GM12878 (cell line): ENCODE results near the gene IFNLR1. TPM values are rescaled to one million over a fixed set of nuclear protein-coding genes. Genes with fewer than 3 reads are reported as not detected.

ENCODE experiments used
- ATAC-seq: fragments of 200-7000 bp; cut with Tn5 transposase; 3 replicates; pipeline ENCODE4 v1.9.1; 2020; ENCODE audit warnings: mild to moderate bottlenecking, moderate library complexity
- BruUV-seq: library from RNA; stranded (reverse); fragments of 400-500 nt; replicated peaks from 2 replicates; lab custom pipeline; 2021; lab: Mats Ljungman, UMichigan
- CTCF ChIA-PET: fragments of 300-600 bp; sonication (Branson Sonifier 250); formaldehyde crosslinking; extraction: SDS; loops from one replicate; lab custom pipeline; 2021; ENCODE audit warnings: inconsistent platforms; lab: Yijun Ruan, JAX
- POLR2A ChIA-PET: fragments of 350-600 bp; formaldehyde crosslinking; extraction: SDS; loops from one replicate; lab custom pipeline; 2021; ENCODE audit warnings: inconsistent platforms; lab: Charles Lee
- RAD21 ChIA-PET: fragments of 300-600 bp; sonication (Branson Sonifier 250); formaldehyde crosslinking; loops from one replicate; lab custom pipeline; 2023; ENCODE audit warnings: antibody characterized with exemption; ENCODE audit not compliant: unreplicated experiment; lab: Charles Lee
- SMC1A ChIA-PET: fragments of 300-600 bp; sonication (Branson Sonifier 250); formaldehyde crosslinking; loops from one replicate; lab custom pipeline; 2023; ENCODE audit not compliant: unreplicated experiment, uncharacterized antibody; lab: Charles Lee
- DNase-seq: peaks from one replicate; pipeline ENCODE4 v3.0.0-alpha.2; 2011; ENCODE audit warnings: low read depth, low spot score
- FAIRE-seq: peaks from 3 replicates; lab custom pipeline; 2011; peaks lifted over from hg19 to GRCh38; lab: Jason Lieb, UNC
- H2AFZ ChIP-seq: 2 replicates; pipeline ENCODE4 v1.6.0; 2011; ENCODE audit warnings: low read depth, low read length, control low read depth; ENCODE audit not compliant: control insufficient read depth
- H3K27ac ChIP-seq: 2 replicates; pipeline ENCODE4 v1.5.1; 2011; ENCODE audit warnings: control low read depth; ENCODE audit not compliant: control insufficient read depth, insufficient read depth
- H3K27me3 ChIP-seq, 2 experiments: replicated peaks in 1 of 2; 2 replicates each; pipeline versions ENCODE4 v1.6.0 to v1.6.1; 2011; ENCODE audit warnings: low read length in 1 of 2; ENCODE audit not compliant: control insufficient read depth in 2 of 2, insufficient read depth in 2 of 2
- H3K36me3 ChIP-seq, 2 experiments: 2 replicates each; pipeline ENCODE4 v1.5.1; 2011; ENCODE audit warnings: low read length in 1 of 2; ENCODE audit not compliant: control insufficient read depth in 2 of 2, insufficient read depth in 2 of 2
- H3K4me1 ChIP-seq: 2 replicates; pipeline ENCODE4 v1.6.1; 2011; ENCODE audit warnings: mild to moderate bottlenecking, low read length, moderate library complexity, mixed read lengths; ENCODE audit not compliant: control insufficient read depth, insufficient read depth
- H3K4me2 ChIP-seq: 2 replicates; pipeline ENCODE4 v1.6.0; 2011; ENCODE audit warnings: control low read depth; ENCODE audit not compliant: control insufficient read depth, insufficient read depth
- H3K4me3 ChIP-seq: fragments of 200-600 bp; sonication (generic); 2 replicates; pipeline ENCODE4 v1.5.1; 2016
- H3K79me2 ChIP-seq: 2 replicates; pipeline ENCODE4 v1.6.0; 2011; ENCODE audit warnings: low read length; ENCODE audit not compliant: control insufficient read depth, insufficient read depth
- H3K9ac ChIP-seq: 2 replicates; pipeline ENCODE4 v1.8.0; 2011; ENCODE audit warnings: low read length, control low read depth, mixed read lengths; ENCODE audit not compliant: control insufficient read depth, insufficient read depth
- H3K9me3 ChIP-seq: replicated peaks from 3 replicates; pipeline ENCODE4 v1.5.1; 2011; ENCODE audit warnings: mild to moderate bottlenecking, low read length; ENCODE audit not compliant: control insufficient read depth, insufficient read depth
- H4K20me1 ChIP-seq: 2 replicates; pipeline ENCODE4 v1.6.0; 2011; ENCODE audit not compliant: control insufficient read depth, insufficient read depth
- CBX5 ChIP-seq: sonication (generic); IDR thresholded peaks from 2 replicates; pipeline ENCODE4 v1.6.1; 2016; ENCODE audit warnings: low read depth, moderate library complexity, mild to moderate bottlenecking, inconsistent platforms
- IKZF1 ChIP-seq: fragments of 450-650 bp; conservative IDR thresholded peaks from 2 replicates; pipeline ENCODE4 v1.6.1; 2017; ENCODE audit warnings: antibody characterized with exemption, mild to moderate bottlenecking
- LARP7 ChIP-seq: fragments of 450-650 bp; IDR thresholded peaks from 2 replicates; pipeline ENCODE4 v1.6.1; 2017; ENCODE audit warnings: mild to moderate bottlenecking
- MTA2 ChIP-seq: fragments of 450-650 bp; IDR thresholded peaks from 2 replicates; pipeline ENCODE4 v1.6.1; 2016; ENCODE audit warnings: low read depth, mild to moderate bottlenecking, moderate library complexity
- MXI1 ChIP-seq: fragments of 150-350 bp; IDR thresholded peaks from 2 replicates; pipeline ENCODE4 v1.6.1; 2011; ENCODE audit warnings: low read depth, mild to moderate bottlenecking, inconsistent platforms, low read length, improper control_type of control experiment
- NFXL1 ChIP-seq: fragments of 450-650 bp; IDR thresholded peaks from 2 replicates; pipeline ENCODE4 v1.6.1; 2017; ENCODE audit warnings: antibody characterized with exemption, mild to moderate bottlenecking, borderline replicate concordance
- NFYA ChIP-seq: IDR thresholded peaks from 2 replicates; pipeline ENCODE4 v1.6.1; 2011; ENCODE audit warnings: low read depth, mild to moderate bottlenecking, low read length, improper control_type of control experiment, borderline replicate concordance
- POLR2A ChIP-seq: IDR thresholded peaks from 2 replicates; pipeline ENCODE4 v1.6.1; 2011; ENCODE audit warnings: low read depth, mild to moderate bottlenecking, low read length
- STAT1 ChIP-seq: fragments of 450-650 bp; conservative IDR thresholded peaks from 2 replicates; pipeline ENCODE4 v1.6.1; 2014; ENCODE audit warnings: antibody characterized with exemption, mild to moderate bottlenecking
- TARDBP ChIP-seq: IDR thresholded peaks from 2 replicates; pipeline ENCODE4 v1.6.1; 2016; ENCODE audit warnings: borderline replicate concordance
- TCF7 ChIP-seq: IDR thresholded peaks from 2 replicates; pipeline ENCODE4 v1.6.1; 2014; ENCODE audit warnings: antibody characterized with exemption, borderline replicate concordance
- WGBS: methylation state at CpG from one replicate; pipeline ENCODE4 v1.1.6; 2016; ENCODE audit warnings: low lambda C conversion rate; ENCODE audit not compliant: insufficient replicate concordance, insufficient coverage; ENCODE audit errors: missing lambda C conversion rate; 5-methylcytosine and 5-hydroxymethylcytosine counted together
- in situ Hi-C: fragments of 300-500 bp; cut with MboI; formaldehyde crosslinking; loops from 9 replicates; pipeline ENCODE4 v1.14.3; 2018; ENCODE audit warnings: mixed read lengths
- intact Hi-C: fragments of 100-400 bp; cut with micrococcal nuclease; formaldehyde crosslinking; loops from one replicate; pipeline ENCODE4 v1.14.2; 2022; ENCODE audit not compliant: unreplicated experiment
- polyA plus RNA-seq, 11 experiments: library from polyadenylated mRNA; depleted of rRNA in 4 of 11; unstranded in 6 of 11; stranded (reverse) in 5 of 11; fragments of >200 nt; fragmentation: Nextera tagmentation in 4 of 11; fragmentation: Illumina TruSeq in 1 of 11; extraction: Ambion mirVana in 4 of 11; extraction: Trizol in 1 of 11; gene quantifications; 1 replicate in 1 of 11; 2 replicates in 10 of 11; pipeline versions ENCODE4 v1.2.1 to v1.2.3, GENCODE V29; 2011 to 2016; ENCODE audit warnings: inconsistent platforms in 2 of 11, missing spikeins in 2 of 11, low read depth in 1 of 11
- total RNA-seq, 4 experiments: library from RNA; depleted of rRNA in 3 of 4; stranded (reverse); fragments of >200 nt in 3 of 4; fragmentation: Illumina TruSeq in 1 of 4; extraction: Trizol in 1 of 4; gene quantifications; 2 replicates each; pipeline versions ENCODE4 v1.2.1 to v1.2.3, GENCODE V29; 2013 to 2021
- TF ChIP-seq, protein P1 (sequence below): IDR thresholded peaks from 2 replicates; pipeline ENCODE4 v1.6.1; 2012; ENCODE audit warnings: mild to moderate bottlenecking, low read depth, low read length
- TF ChIP-seq, protein P2 (sequence below): fragments of 150-350 bp; IDR thresholded peaks from 2 replicates; pipeline ENCODE4 v1.6.1; 2016; ENCODE audit warnings: low read depth, low read length
- TF ChIP-seq, protein P3 (sequence below): IDR thresholded peaks from 2 replicates; pipeline ENCODE4 v1.6.1; 2011; ENCODE audit warnings: low read depth, mild to moderate bottlenecking, low read length, moderate library complexity, borderline replicate concordance; ENCODE audit errors: extremely low read depth
- TF ChIP-seq, protein P4 (sequence below): IDR thresholded peaks from 2 replicates; pipeline ENCODE4 v1.6.1; 2011; ENCODE audit warnings: borderline replicate concordance, low read depth, mild to moderate bottlenecking, moderate library complexity, mixed read lengths, low read length; ENCODE audit not compliant: insufficient read depth; ENCODE audit errors: extremely low read length

The IFNLR1 gene
- total and polyA plus RNA-seq, 10 of the 15 experiments (the other 5 are each of a cell fraction or from before 2014, with no cell fraction given), result 0.31 to 5.6 (median 3.9) TPM

DNA sequence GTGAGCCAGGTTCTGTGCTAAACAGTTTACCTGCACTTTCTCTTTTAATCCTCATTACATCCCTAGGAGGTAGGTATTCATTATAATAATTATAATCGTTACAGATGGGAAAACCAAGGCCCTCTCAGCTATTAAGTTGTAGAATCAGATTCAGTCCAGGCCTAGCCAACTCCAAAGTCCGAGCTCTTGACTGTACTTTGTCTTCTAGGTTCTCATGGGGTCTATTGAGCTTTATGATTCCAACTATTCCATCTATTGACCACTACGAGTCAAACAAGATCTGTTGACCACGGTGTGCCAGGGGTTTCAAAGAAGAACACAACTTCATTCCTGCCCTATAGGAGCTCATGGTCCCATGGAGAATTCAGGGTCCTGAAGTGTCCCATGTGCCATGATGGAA lies 2.0 kb downstream of the IFNLR1 start:
- Histone ChIP-seq H3K79me2 (no peaks in the 10 kb centered on the region; the same call in 1 of the 2 replicates), H4K20me1 (no peaks in the 10 kb centered on the region), H3K4me2 (no peak overlapping the region), H3K9ac (no peak overlapping the region), H2AFZ (no peak overlapping the region), H3K4me3 (no peak overlapping the region), H3K36me3 (no peaks in the 10 kb centered on the region), H3K27me3 (peaks cover 0 to 4% of the 10 kb centered on the region in 2 experiments; a peak in 2 of 4 replicates), H3K27ac (no peak overlapping the region), H3K4me1 (peaks cover 26% of the 10 kb centered on the region), H3K9me3 (no peaks in the 10 kb centered on the region)
- intact Hi-C loops (no loop called here), in situ Hi-C loops (no loop called here)
- WGBS, result 77% methylated on average over 3 of the region's 4 CpGs
- ChIA-PET POLR2A (interaction anchor here (0.8 kb wide), 1 partner anchor 30 kb away, joined by 4 read pairs; no protein-coding TSS in a partner anchor), CTCF (interaction anchor here (1.0 to 2.2 kb wide), 7 partner anchors 14 to 207 kb away, joined by 3 to 10 read pairs (median 5); no protein-coding TSS in a partner anchor), RAD21 (interaction anchor here (0.8 to 3.0 kb wide), 2 partner anchors 14 to 207 kb away, joined by 3 to 15 read pairs; no protein-coding TSS in a partner anchor), SMC1A (interaction anchor here (1.3 to 2.1 kb wide), 3 partner anchors 14 to 206 kb away, joined by 6 to 7 read pairs (median 6); no protein-coding TSS in a partner anchor)
- no peak for DNase-seq
- no TSS peak for BruUV-seq
- no peak for FAIRE-seq
- TF ChIP-seq NFYA (no peak), CBX5 (no peak), LARP7 (no peak), TCF7 (no peak), IKZF1 (no peak), NFXL1 (no peak), MXI1 (no peak), TARDBP (no peak), STAT1 (no peak), POLR2A (no peak), MTA2 (no peak)
- TF ChIP-seq, protein P1, sequence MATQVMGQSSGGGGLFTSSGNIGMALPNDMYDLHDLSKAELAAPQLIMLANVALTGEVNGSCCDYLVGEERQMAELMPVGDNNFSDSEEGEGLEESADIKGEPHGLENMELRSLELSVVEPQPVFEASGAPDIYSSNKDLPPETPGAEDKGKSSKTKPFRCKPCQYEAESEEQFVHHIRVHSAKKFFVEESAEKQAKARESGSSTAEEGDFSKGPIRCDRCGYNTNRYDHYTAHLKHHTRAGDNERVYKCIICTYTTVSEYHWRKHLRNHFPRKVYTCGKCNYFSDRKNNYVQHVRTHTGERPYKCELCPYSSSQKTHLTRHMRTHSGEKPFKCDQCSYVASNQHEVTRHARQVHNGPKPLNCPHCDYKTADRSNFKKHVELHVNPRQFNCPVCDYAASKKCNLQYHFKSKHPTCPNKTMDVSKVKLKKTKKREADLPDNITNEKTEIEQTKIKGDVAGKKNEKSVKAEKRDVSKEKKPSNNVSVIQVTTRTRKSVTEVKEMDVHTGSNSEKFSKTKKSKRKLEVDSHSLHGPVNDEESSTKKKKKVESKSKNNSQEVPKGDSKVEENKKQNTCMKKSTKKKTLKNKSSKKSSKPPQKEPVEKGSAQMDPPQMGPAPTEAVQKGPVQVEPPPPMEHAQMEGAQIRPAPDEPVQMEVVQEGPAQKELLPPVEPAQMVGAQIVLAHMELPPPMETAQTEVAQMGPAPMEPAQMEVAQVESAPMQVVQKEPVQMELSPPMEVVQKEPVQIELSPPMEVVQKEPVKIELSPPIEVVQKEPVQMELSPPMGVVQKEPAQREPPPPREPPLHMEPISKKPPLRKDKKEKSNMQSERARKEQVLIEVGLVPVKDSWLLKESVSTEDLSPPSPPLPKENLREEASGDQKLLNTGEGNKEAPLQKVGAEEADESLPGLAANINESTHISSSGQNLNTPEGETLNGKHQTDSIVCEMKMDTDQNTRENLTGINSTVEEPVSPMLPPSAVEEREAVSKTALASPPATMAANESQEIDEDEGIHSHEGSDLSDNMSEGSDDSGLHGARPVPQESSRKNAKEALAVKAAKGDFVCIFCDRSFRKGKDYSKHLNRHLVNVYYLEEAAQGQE, result no peak
- TF ChIP-seq, protein P2, sequence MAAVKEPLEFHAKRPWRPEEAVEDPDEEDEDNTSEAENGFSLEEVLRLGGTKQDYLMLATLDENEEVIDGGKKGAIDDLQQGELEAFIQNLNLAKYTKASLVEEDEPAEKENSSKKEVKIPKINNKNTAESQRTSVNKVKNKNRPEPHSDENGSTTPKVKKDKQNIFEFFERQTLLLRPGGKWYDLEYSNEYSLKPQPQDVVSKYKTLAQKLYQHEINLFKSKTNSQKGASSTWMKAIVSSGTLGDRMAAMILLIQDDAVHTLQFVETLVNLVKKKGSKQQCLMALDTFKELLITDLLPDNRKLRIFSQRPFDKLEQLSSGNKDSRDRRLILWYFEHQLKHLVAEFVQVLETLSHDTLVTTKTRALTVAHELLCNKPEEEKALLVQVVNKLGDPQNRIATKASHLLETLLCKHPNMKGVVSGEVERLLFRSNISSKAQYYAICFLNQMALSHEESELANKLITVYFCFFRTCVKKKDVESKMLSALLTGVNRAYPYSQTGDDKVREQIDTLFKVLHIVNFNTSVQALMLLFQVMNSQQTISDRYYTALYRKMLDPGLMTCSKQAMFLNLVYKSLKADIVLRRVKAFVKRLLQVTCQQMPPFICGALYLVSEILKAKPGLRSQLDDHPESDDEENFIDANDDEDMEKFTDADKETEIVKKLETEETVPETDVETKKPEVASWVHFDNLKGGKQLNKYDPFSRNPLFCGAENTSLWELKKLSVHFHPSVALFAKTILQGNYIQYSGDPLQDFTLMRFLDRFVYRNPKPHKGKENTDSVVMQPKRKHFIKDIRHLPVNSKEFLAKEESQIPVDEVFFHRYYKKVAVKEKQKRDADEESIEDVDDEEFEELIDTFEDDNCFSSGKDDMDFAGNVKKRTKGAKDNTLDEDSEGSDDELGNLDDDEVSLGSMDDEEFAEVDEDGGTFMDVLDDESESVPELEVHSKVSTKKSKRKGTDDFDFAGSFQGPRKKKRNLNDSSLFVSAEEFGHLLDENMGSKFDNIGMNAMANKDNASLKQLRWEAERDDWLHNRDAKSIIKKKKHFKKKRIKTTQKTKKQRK, result no peak
- TF ChIP-seq, protein P3, sequence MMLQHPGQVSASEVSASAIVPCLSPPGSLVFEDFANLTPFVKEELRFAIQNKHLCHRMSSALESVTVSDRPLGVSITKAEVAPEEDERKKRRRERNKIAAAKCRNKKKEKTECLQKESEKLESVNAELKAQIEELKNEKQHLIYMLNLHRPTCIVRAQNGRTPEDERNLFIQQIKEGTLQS, result no peak
- TF ChIP-seq, protein P4, sequence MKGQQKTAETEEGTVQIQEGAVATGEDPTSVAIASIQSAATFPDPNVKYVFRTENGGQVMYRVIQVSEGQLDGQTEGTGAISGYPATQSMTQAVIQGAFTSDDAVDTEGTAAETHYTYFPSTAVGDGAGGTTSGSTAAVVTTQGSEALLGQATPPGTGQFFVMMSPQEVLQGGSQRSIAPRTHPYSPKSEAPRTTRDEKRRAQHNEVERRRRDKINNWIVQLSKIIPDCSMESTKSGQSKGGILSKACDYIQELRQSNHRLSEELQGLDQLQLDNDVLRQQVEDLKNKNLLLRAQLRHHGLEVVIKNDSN, result no peak
- no peak for ATAC-seq
